SU-DHL-6 (cell line): ENCODE measurements around the gene KMT2B.

ENCODE experiments used
- EZH2phosphoT487 ChIP-seq: fragments of 200-600 bp; sonication (generic), shearing (Covaris generic); conservative IDR thresholded peaks from 2 replicates; pipeline ENCODE4 v1.6.1; 2018; ENCODE audit warnings: mild to moderate bottlenecking, antibody characterized with exemption, low read length, moderate library complexity, mixed read lengths
- TF ChIP-seq, protein P1 (sequence below): fragments of 200-600 bp; sonication (generic); IDR thresholded peaks from one replicate; pipeline ENCODE4 v1.5.1; 2017; ENCODE audit warnings: antibody characterized with exemption, mild to moderate bottlenecking, low read length, moderate library complexity; ENCODE audit not compliant: insufficient read depth, poor library complexity, severe bottlenecking

DNA sequence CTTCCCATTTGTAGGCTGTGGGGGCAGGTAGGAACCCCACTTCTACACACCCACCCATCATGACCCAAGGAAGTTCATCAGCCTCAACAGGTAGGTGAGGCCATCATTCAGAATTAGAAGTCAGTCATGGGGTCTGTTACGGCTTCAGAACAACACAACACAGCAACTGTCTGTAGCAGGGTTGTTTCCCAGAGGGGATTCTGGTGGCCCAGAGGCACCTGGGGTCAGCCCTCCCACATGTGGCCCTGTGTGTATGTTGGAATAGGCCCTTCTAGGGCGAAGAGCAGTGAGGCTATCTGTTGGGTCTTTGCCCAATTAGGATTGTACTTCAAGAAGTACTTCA lies 21.1 kb downstream of the KMT2B start:
- TF ChIP-seq, protein P1, sequence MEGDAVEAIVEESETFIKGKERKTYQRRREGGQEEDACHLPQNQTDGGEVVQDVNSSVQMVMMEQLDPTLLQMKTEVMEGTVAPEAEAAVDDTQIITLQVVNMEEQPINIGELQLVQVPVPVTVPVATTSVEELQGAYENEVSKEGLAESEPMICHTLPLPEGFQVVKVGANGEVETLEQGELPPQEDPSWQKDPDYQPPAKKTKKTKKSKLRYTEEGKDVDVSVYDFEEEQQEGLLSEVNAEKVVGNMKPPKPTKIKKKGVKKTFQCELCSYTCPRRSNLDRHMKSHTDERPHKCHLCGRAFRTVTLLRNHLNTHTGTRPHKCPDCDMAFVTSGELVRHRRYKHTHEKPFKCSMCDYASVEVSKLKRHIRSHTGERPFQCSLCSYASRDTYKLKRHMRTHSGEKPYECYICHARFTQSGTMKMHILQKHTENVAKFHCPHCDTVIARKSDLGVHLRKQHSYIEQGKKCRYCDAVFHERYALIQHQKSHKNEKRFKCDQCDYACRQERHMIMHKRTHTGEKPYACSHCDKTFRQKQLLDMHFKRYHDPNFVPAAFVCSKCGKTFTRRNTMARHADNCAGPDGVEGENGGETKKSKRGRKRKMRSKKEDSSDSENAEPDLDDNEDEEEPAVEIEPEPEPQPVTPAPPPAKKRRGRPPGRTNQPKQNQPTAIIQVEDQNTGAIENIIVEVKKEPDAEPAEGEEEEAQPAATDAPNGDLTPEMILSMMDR = no peak
- no peak for TF ChIP-seq EZH2phosphoT487
